HepG2 (cell line): ENCODE measurements around the gene SYNJ2. TPM values are rescaled to one million over a fixed set of nuclear protein-coding genes. Genes with fewer than 3 reads are reported as not detected.

ENCODE experiments used
- ARID2 ChIP-seq: sonication (generic); formaldehyde crosslinking; IDR thresholded peaks from 2 replicates; pipeline ENCODE4 v1.8.1; 2022; ENCODE audit warnings: mild to moderate bottlenecking, missing genetic modification reagents, borderline replicate concordance
- ATF2 ChIP-seq: sonication (generic); formaldehyde crosslinking; IDR thresholded peaks from 2 replicates; pipeline ENCODE4 v1.4.0; 2020; ENCODE audit warnings: missing genetic modification reagents
- ATF3 ChIP-seq: sonication (generic); formaldehyde crosslinking; IDR thresholded peaks from 2 replicates; pipeline ENCODE4 v1.4.0; 2020; ENCODE audit warnings: missing genetic modification reagents
- BCL6 ChIP-seq: IDR thresholded peaks from 2 replicates; pipeline ENCODE4 v1.6.1; 2016; ENCODE audit warnings: missing genetic modification reagents, missing compliant biosample characterization
- BRCA1 ChIP-seq: sonication (generic); formaldehyde crosslinking; IDR thresholded peaks from 2 replicates; pipeline ENCODE4 v1.4.0; 2020; ENCODE audit warnings: missing genetic modification reagents
- FOXO4 ChIP-seq: sonication (generic); formaldehyde crosslinking; conservative IDR thresholded peaks from 2 replicates; pipeline ENCODE4 v1.8.1; 2023; ENCODE audit warnings: missing genetic modification reagents
- HOXA5 ChIP-seq: sonication (generic); formaldehyde crosslinking; IDR thresholded peaks from 2 replicates; pipeline ENCODE4 v1.4.0; 2020; ENCODE audit warnings: missing genetic modification reagents
- NR3C1 ChIP-seq: sonication (generic); formaldehyde crosslinking; IDR thresholded peaks from 2 replicates; pipeline ENCODE4 v1.4.0; 2020; ENCODE audit warnings: missing genetic modification reagents
- PAF1 ChIP-seq: IDR thresholded peaks from 2 replicates; pipeline ENCODE4 v1.6.1; 2016; ENCODE audit warnings: missing genetic modification reagents, missing compliant biosample characterization
- PHF21A ChIP-seq: sonication (generic); formaldehyde crosslinking; IDR thresholded peaks from 2 replicates; pipeline ENCODE4 v1.5.0; 2020; ENCODE audit warnings: mild to moderate bottlenecking, missing genetic modification reagents
- PRPF4 ChIP-seq: fragments of 200-400 bp; formaldehyde crosslinking; IDR thresholded peaks from 2 replicates; pipeline ENCODE4 v1.6.1; 2016; ENCODE audit warnings: low read length, low read depth; ENCODE audit not compliant: poor library complexity, severe bottlenecking
- SATB2 ChIP-seq: sonication (generic); formaldehyde crosslinking; IDR thresholded peaks from 2 replicates; pipeline ENCODE4 v1.5.0; 2020; ENCODE audit warnings: missing genetic modification reagents
- SCMH1 ChIP-seq: sonication (generic); formaldehyde crosslinking; IDR thresholded peaks from 2 replicates; pipeline ENCODE4 v1.9.0; 2021; ENCODE audit warnings: missing genetic modification reagents, mild to moderate bottlenecking, borderline replicate concordance
- SMARCE1 ChIP-seq: fragments of 450-650 bp; IDR thresholded peaks from 2 replicates; pipeline ENCODE4 v1.6.1; 2017; ENCODE audit warnings: borderline replicate concordance
- SOX5 ChIP-seq: IDR thresholded peaks from 2 replicates; pipeline ENCODE4 v1.6.1; 2016; ENCODE audit warnings: borderline replicate concordance
- THRA ChIP-seq: sonication (generic); formaldehyde crosslinking; IDR thresholded peaks from 2 replicates; pipeline ENCODE4 v1.4.0; 2020; ENCODE audit warnings: missing genetic modification reagents, borderline replicate concordance
- YEATS4 ChIP-seq: sonication (generic); formaldehyde crosslinking; IDR thresholded peaks from 2 replicates; pipeline ENCODE4 v1.4.0; 2020; ENCODE audit warnings: missing genetic modification reagents, borderline replicate concordance
- ZBTB25 ChIP-seq: IDR thresholded peaks from 2 replicates; pipeline ENCODE4 v1.6.1; 2018; ENCODE audit warnings: missing genetic modification reagents
- ZNF331 ChIP-seq: sonication (generic); formaldehyde crosslinking; IDR thresholded peaks from 2 replicates; pipeline ENCODE4 v1.4.0; 2020; ENCODE audit warnings: missing genetic modification reagents
- ZNF362 ChIP-seq: sonication (generic); formaldehyde crosslinking; IDR thresholded peaks from 2 replicates; pipeline ENCODE4 v1.4.0; 2020; ENCODE audit warnings: missing genetic modification reagents, mild to moderate bottlenecking, borderline replicate concordance
- ZNF451 ChIP-seq: sonication (generic); formaldehyde crosslinking; IDR thresholded peaks from 2 replicates; pipeline ENCODE4 v1.5.0; 2020; ENCODE audit warnings: mild to moderate bottlenecking, missing genetic modification reagents
- ZNF562 ChIP-seq: sonication (generic); formaldehyde crosslinking; IDR thresholded peaks from 2 replicates; pipeline ENCODE4 v1.8.0; 2022; ENCODE audit warnings: missing genetic modification reagents, borderline replicate concordance
- ZNF691 ChIP-seq: sonication (generic); formaldehyde crosslinking; IDR thresholded peaks from 2 replicates; pipeline ENCODE4 v1.4.0; 2020; ENCODE audit warnings: missing genetic modification reagents, low read depth, mild to moderate bottlenecking, borderline replicate concordance
- ZNF75D ChIP-seq: sonication (generic); formaldehyde crosslinking; IDR thresholded peaks from 2 replicates; pipeline ENCODE4 v1.8.1; 2023; ENCODE audit warnings: missing genetic modification reagents, mild to moderate bottlenecking, borderline replicate concordance
- polyA plus RNA-seq, 8 experiments: library from polyadenylated mRNA; depleted of rRNA in 3 of 8; stranded (reverse) in 7 of 8; unstranded in 1 of 8; fragments of >200 nt; fragmentation: Illumina TruSeq in 4 of 8; extraction: Trizol in 4 of 8; gene quantifications; 2 replicates each; pipeline versions ENCODE4 v1.2.1 to v1.2.3, GENCODE V29; 2011 to 2016; ENCODE audit warnings: low read depth in 4 of 8, missing spikeins in 1 of 8, mixed read lengths in 1 of 8; ENCODE audit not compliant: insufficient read depth in 1 of 8
- total RNA-seq, 5 experiments: library from RNA; depleted of rRNA; stranded (reverse); fragments of >200 nt; fragmentation: Illumina TruSeq; extraction: Trizol; gene quantifications; 2 replicates each; pipeline ENCODE4 v1.2.3, GENCODE V29; 2016; ENCODE audit warnings: low read depth in 1 of 5

Gene SYNJ2
- total and polyA plus RNA-seq, 2 of the 13 experiments (the other 11 are each of a cell fraction or from before 2014, with no cell fraction given) = 39.1 to 57.6 TPM

- TF ChIP-seq ATF2 (CRISPR knock-in tag) (no peak), SMARCE1 (no peak), ARID2 (no peak), NR3C1 (CRISPR knock-in tag) (no peak), ZNF451 (CRISPR knock-in tag) (no peak), HOXA5 (CRISPR knock-in tag) (no peak; the same call in 1 of the 2 replicates), PAF1 (CRISPR knock-in tag) (no peak), BRCA1 (CRISPR knock-in tag) (no peak), ZNF362 (CRISPR knock-in tag) (no peak), FOXO4 (CRISPR knock-in tag) (0 out of 2 replicates have a peak, but pooled peaks have one; percentile 57), BCL6 (no peak), ZNF691 (CRISPR knock-in tag) (no peak), YEATS4 (CRISPR knock-in tag) (no peak; the same call in 1 of the 2 replicates), SCMH1 (no peak), ZNF75D (no peak), PHF21A (CRISPR knock-in tag) (no peak), SATB2 (no peak), ZBTB25 (no peak), PRPF4 (no peak), THRA (no peak), SOX5 (CRISPR knock-in tag) (no peak), ZNF331 (CRISPR knock-in tag) (no peak), ZNF562 (CRISPR knock-in tag) (no peak), ATF3 (no peak)
These were observed 469 bp downstream of the SYNJ2 start (continued) for GRCh38 chr6:157982102-157982562.
